RWPE1 (cell line): ENCODE results near the gene PEDS1.

Source experiments
- CTCF ChIA-PET: fragments of 350-600 bp; sonication (Branson Sonifier 250); formaldehyde crosslinking; extraction: SDS; loops from one replicate; lab custom pipeline; 2021; lab: Yijun Ruan, JAX
- POLR2A ChIA-PET: fragments of 400-600 bp; formaldehyde crosslinking; extraction: SDS; loops from one replicate; lab custom pipeline; 2020; ENCODE audit warnings: antibody characterized with exemption; ENCODE audit not compliant: low non-redundant PET; lab: Yijun Ruan, JAX
- DNase-seq: peaks from one replicate; pipeline ENCODE4 v3.0.0; 2012; ENCODE audit warnings: low spot score
- H3K27ac ChIP-seq: fragments of 450-650 bp; 2 replicates; pipeline ENCODE4 v1.5.1; 2017
- TF ChIP-seq, protein P1 (sequence below): fragments of 450-650 bp; conservative IDR thresholded peaks from 2 replicates; pipeline ENCODE4 v1.5.1; 2017; ENCODE audit warnings: low read depth, mild to moderate bottlenecking

Gene PEDS1

DNA sequence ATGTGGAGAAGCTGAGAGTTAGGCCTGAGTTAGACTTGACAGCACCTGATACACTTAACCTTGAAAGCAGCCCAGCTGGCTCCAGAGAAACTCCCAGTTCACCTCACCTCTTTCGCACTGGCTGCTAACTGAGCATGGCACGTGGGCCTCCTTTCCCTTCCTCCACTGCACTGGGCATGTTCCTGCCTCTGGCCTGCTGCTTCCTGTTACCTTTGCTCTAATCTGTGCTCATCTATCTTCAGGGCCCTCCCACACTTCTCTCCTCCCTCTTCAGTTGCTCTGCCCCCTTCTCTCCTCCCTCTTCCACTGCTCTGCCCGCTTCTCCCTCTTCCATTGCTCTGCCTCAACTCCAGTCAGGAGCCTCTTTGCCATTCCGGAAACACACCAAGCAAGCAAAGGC lies 26.9 kb downstream of the PEDS1 start:
- peak overlapping the region; percentile 62 for H3K27ac ChIP-seq
- ChIA-PET CTCF (interaction anchor here (0.6 to 1.4 kb wide), 5 partner anchors 24 to 499 kb away, joined by 3 to 6 read pairs (median 5); no protein-coding TSS in a partner anchor), POLR2A (interaction anchor here (1.0 kb wide), 1 partner anchor 45 kb away, joined by 3 read pairs; no protein-coding TSS in a partner anchor)
- DNase-seq = no peak
- TF ChIP-seq, protein P1, sequence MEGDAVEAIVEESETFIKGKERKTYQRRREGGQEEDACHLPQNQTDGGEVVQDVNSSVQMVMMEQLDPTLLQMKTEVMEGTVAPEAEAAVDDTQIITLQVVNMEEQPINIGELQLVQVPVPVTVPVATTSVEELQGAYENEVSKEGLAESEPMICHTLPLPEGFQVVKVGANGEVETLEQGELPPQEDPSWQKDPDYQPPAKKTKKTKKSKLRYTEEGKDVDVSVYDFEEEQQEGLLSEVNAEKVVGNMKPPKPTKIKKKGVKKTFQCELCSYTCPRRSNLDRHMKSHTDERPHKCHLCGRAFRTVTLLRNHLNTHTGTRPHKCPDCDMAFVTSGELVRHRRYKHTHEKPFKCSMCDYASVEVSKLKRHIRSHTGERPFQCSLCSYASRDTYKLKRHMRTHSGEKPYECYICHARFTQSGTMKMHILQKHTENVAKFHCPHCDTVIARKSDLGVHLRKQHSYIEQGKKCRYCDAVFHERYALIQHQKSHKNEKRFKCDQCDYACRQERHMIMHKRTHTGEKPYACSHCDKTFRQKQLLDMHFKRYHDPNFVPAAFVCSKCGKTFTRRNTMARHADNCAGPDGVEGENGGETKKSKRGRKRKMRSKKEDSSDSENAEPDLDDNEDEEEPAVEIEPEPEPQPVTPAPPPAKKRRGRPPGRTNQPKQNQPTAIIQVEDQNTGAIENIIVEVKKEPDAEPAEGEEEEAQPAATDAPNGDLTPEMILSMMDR = no peak

DNA sequence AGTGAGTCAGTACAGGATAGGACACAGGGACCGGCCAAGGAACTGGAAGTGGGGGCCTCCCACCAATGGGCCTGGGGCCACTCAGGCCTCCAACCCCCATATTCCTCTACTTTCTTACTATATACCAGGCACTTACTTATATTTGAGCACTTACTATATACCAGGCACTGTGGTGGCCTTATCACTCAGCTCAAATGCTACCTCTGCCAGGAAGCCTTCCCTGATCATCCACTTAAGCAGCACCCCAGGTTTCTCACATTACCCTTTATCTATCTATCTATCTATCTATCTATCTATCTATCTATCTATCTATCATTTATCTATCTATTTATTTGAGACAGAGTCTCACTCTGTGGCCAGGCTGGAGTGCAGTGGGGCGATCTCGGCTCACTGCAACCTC lies 28.2 kb downstream of the PEDS1 start:
- TF ChIP-seq, protein P1 = no peak
- CTCF ChIA-PET = interaction anchor here (0.6 to 1.3 kb wide), 4 partner anchors 27 to 375 kb away, joined by 3 to 7 read pairs (median 4); no protein-coding TSS in a partner anchor
- no peak for DNase-seq
- peak overlapping the region; percentile 16 for H3K27ac ChIP-seq
- POLR2A ChIA-PET = no interaction called here

DNA sequence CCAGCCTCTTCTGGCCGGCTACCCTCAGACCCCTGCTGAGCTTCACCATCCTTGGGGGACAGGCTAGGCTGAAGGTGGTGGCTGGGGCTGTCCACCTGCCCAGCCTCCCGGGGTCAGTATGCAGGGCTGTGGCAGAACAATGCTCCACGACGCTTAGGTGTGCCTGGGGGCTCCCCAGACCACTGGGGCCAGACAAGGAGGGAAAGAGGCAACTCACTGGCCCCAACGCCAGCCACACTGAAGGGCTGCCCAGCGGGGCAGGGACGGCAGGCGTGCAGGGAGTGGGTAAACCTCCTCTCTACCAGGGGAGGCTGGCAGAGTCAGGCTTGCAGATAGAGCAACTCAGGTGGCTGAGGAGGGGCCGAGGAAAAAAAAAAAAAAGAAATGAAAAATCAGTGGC lies 29.0 kb downstream of the PEDS1 start:
- ChIA-PET CTCF (interaction anchor here (0.7 to 1.9 kb wide), 4 partner anchors 28 to 376 kb away, joined by 4 to 7 read pairs (median 6); no protein-coding TSS in a partner anchor), POLR2A (no interaction called here)
- peak overlapping the region; percentile 16 for H3K27ac ChIP-seq
- no peak for DNase-seq
- TF ChIP-seq, protein P1 = no peak

DNA sequence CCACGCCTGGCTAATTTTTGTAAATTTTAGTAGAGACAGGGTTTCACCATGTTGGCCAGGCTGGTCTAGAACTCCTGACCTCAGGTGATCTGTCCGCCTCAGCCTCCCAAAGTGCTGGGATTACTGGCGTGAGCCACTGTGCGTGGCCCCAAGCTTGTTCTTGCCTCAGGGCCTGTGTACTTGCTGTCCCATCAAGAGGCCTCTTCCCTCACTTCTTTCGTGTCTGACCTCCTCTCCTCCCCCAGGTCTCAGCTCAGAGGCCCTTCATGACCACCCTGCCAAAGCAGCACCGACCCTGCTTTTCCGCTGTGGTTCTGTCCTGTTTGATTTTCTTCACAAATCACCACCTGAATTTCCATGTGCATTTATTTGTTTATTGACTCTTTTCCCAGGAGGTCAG lies 30.1 kb downstream of the PEDS1 start:
- no peak for DNase-seq
- H3K27ac ChIP-seq = peak overlapping the region; percentile 16
- CTCF ChIA-PET = interaction anchor here (0.6 to 6.2 kb wide), 5 partner anchors 10 to 55 kb away, joined by 3 to 126 read pairs (median 6); partner anchors contain the start of gene PEDS1
- TF ChIP-seq, protein P1 = no peak
- POLR2A ChIA-PET = no interaction called here

DNA sequence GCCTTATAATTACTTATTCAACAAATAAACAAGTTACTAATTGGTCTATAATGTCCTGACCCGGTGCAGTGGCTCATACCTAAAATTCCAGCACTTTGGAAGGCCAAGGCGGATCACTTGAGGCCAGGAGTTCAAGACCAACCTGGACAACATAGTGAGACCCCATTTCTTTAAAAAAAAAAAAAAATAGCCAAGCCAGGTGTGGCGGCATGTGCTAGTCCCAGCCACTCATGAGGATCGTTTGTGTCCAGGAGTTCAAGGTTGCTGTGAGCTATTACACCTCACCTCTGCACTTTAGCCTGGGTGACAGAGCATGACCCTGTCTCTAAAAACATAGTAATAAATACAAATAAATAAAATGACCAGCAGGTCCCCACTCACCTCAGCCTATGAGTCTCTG lies 30.8 kb downstream of the PEDS1 start:
- DNase-seq = no peak
- TF ChIP-seq, protein P1 = no peak
- CTCF ChIA-PET = interaction anchor here (0.6 to 6.2 kb wide), 6 partner anchors 9 to 56 kb away, joined by 3 to 126 read pairs (median 6); partner anchors contain the start of gene PEDS1
- H3K27ac ChIP-seq = no peak overlapping the region
- POLR2A ChIA-PET = interaction anchor here (0.6 to 1.8 kb wide), 2 partner anchors 29 to 43 kb away, joined by 3 to 4 read pairs; no protein-coding TSS in a partner anchor

DNA sequence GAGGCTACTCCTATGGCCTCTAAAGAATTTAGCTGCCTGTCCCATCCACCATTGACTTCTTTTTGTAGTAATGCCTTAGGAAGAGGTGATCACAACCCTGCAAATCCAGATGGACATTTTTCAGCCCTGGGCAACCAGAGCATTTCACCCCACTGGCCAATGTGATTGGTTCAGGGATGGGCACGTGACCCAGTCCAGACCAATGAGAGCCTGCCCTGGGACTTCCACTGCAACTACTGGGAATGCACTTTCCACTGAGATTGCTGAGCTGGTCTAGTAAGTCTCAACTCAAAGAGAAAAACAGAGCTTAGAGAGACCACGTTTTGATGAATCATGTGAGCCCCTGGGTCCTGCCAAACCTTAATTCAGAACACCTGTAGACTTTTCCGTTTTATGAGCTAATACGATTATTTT lies 31.7 kb downstream of the PEDS1 start:
- ChIA-PET CTCF (interaction anchor here (0.7 to 6.2 kb wide), 10 partner anchors 12 to 303 kb away, joined by 3 to 126 read pairs (median 15); partner anchors contain the start of gene PEDS1), POLR2A (interaction anchor here (1.8 to 2.7 kb wide), 2 partner anchors 31 to 44 kb away, joined by 3 to 25 read pairs; partner anchors contain the start of gene PEDS1)
- TF ChIP-seq, protein P1 = no peak
- peak overlapping the region; percentile 56 for H3K27ac ChIP-seq
- peak; percentile 95 for DNase-seq
